GM23338 (cell line): ENCODE results near the gene PDHX. TPM values are rescaled to one million over a fixed set of nuclear protein-coding genes. Genes with fewer than 3 reads are reported as not detected.

Experiments
- ATAC-seq: fragments of 200-7000 bp; cut with Tn5 transposase; 3 replicates; pipeline ENCODE4 v1.9.1; 2020
- DNase-seq: peaks from one replicate; pipeline ENCODE4 v3.0.0-alpha.2; 2015; ENCODE audit warnings: low spot score
- H2AFZ ChIP-seq: fragments of 200-600 bp; sonication (generic); 2 replicates; pipeline ENCODE4 v1.8.0; 2016; ENCODE audit warnings: antibody characterized with exemption, mild to moderate bottlenecking, moderate library complexity
- H3F3A ChIP-seq: fragments of 200-600 bp; sonication (generic); replicated peaks from 2 replicates; pipeline ENCODE4 v1.8.0; 2017; ENCODE audit warnings: antibody characterized with exemption, mixed run types, low read depth
- H3K27ac ChIP-seq: fragments of 200-600 bp; sonication (generic); 2 replicates; pipeline ENCODE4 v1.6.1; 2016; ENCODE audit warnings: low read depth
- H3K27me3 ChIP-seq: fragments of 200-600 bp; sonication (generic); 2 replicates; pipeline ENCODE4 v1.8.0; 2016; ENCODE audit warnings: mild to moderate bottlenecking, mixed run types, moderate library complexity; ENCODE audit not compliant: insufficient read depth
- H3K36me3 ChIP-seq: fragments of 200-600 bp; sonication (generic); 2 replicates; pipeline ENCODE4 v1.8.0; 2016; ENCODE audit warnings: mild to moderate bottlenecking; ENCODE audit not compliant: insufficient read depth
- H3K4me1 ChIP-seq: fragments of 200-600 bp; sonication (generic); 2 replicates; pipeline ENCODE4 v1.8.0; 2016; ENCODE audit warnings: mild to moderate bottlenecking, moderate library complexity; ENCODE audit not compliant: insufficient read depth
- H3K4me2 ChIP-seq: fragments of 200-600 bp; sonication (generic); 2 replicates; pipeline ENCODE4 v1.7.1; 2017; ENCODE audit warnings: mixed run types
- H3K4me3 ChIP-seq: fragments of 200-600 bp; sonication (generic); 2 replicates; pipeline ENCODE4 v1.6.1; 2016; ENCODE audit warnings: mixed run types
- H3K79me2 ChIP-seq: fragments of 200-600 bp; sonication (generic); replicated peaks from 2 replicates; pipeline ENCODE4 v1.8.0; 2017; ENCODE audit warnings: mild to moderate bottlenecking; ENCODE audit not compliant: insufficient read depth
- H3K9me2 ChIP-seq: fragments of 200-600 bp; sonication (generic); 2 replicates; pipeline ENCODE4 v1.8.0; 2017; ENCODE audit not compliant: insufficient read depth
- H4K20me1 ChIP-seq: fragments of 200-600 bp; sonication (generic); replicated peaks from 2 replicates; pipeline ENCODE4 v1.8.0; 2017; ENCODE audit warnings: mild to moderate bottlenecking; ENCODE audit not compliant: insufficient read depth
- H3K27ac Mint-ChIP-seq: 2 replicates; pipeline ENCODE4 v1.8.0; 2020; ENCODE audit warnings: inconsistent platforms, mild to moderate bottlenecking, moderate library complexity, mixed read lengths
- H3K27me3 Mint-ChIP-seq: 3 replicates; pipeline ENCODE4 v1.8.0; 2022; ENCODE audit warnings: low read depth, mild to moderate bottlenecking, moderate library complexity, mixed read lengths, inconsistent platforms; ENCODE audit not compliant: insufficient read depth, poor library complexity
- H3K36me3 Mint-ChIP-seq: 3 replicates; pipeline ENCODE4 v1.8.0; 2021; ENCODE audit warnings: low read depth, mild to moderate bottlenecking, inconsistent platforms, moderate library complexity, mixed read lengths
- H3K4me1 Mint-ChIP-seq: 3 replicates; pipeline ENCODE4 v1.8.0; 2020; ENCODE audit warnings: mild to moderate bottlenecking, inconsistent platforms, mixed read lengths
- H3K4me3 Mint-ChIP-seq: 3 replicates; pipeline ENCODE4 v1.8.0; 2021; ENCODE audit warnings: moderate library complexity, mild to moderate bottlenecking, inconsistent platforms, mixed read lengths
- H3K9me3 Mint-ChIP-seq: 3 replicates; pipeline ENCODE4 v1.8.0; 2020; ENCODE audit warnings: moderate library complexity, mild to moderate bottlenecking, inconsistent platforms, mixed read lengths
- CREB1 ChIP-seq: fragments of 250-450 bp; sonication (Bioruptor Pico); IDR thresholded peaks from 2 replicates; pipeline ENCODE4 v1.5.0; 2020; ENCODE audit warnings: low read depth, mild to moderate bottlenecking, moderate library complexity
- EZH2 ChIP-seq: fragments of 200-600 bp; sonication (generic); IDR thresholded peaks from one replicate; pipeline ENCODE4 v1.8.0; 2017; ENCODE audit warnings: antibody characterized with exemption, mild to moderate bottlenecking, low read depth; ENCODE audit not compliant: unreplicated experiment
- EZH2phosphoT487 ChIP-seq: fragments of 200-600 bp; sonication (generic); IDR thresholded peaks from one replicate; pipeline ENCODE4 v1.8.1; 2018; ENCODE audit warnings: antibody characterized with exemption; ENCODE audit not compliant: unreplicated experiment
- JUNB ChIP-seq: IDR thresholded peaks from one replicate; pipeline ENCODE4 v1.6.1; 2016; ENCODE audit warnings: antibody characterized with exemption; ENCODE audit not compliant: unreplicated experiment
- NANOG ChIP-seq: IDR thresholded peaks from 2 replicates; pipeline ENCODE4 v1.6.1; 2016; ENCODE audit warnings: antibody characterized with exemption, borderline replicate concordance
- POLR2AphosphoS5 ChIP-seq: IDR thresholded peaks from 2 replicates; pipeline ENCODE4 v1.6.1; 2016; ENCODE audit warnings: antibody characterized with exemption, low read depth
- STAT1 ChIP-seq: IDR thresholded peaks from one replicate; pipeline ENCODE4 v1.6.1; 2016; ENCODE audit warnings: antibody characterized with exemption; ENCODE audit not compliant: unreplicated experiment
- ZNF114 ChIP-seq: fragments of 250-450 bp; sonication (Bioruptor Pico); IDR thresholded peaks from 2 replicates; pipeline ENCODE4 v1.5.0; 2020; ENCODE audit warnings: mild to moderate bottlenecking, moderate library complexity
- ZNF331 ChIP-seq: fragments of 250-450 bp; sonication (Bioruptor Pico); IDR thresholded peaks from 2 replicates; pipeline ENCODE4 v1.5.0; 2020; ENCODE audit warnings: low read depth, mild to moderate bottlenecking, moderate library complexity
- polyA plus RNA-seq: library from polyadenylated mRNA; unstranded; fragments of >200 nt; fragmentation: Nextera tagmentation; extraction: Ambion mirVana; gene quantifications from 2 replicates; pipeline ENCODE4 v1.2.1, GENCODE V29; 2016
- total RNA-seq: library from RNA; depleted of rRNA; stranded (reverse); fragments of >200 nt; shearing (Covaris generic); gene quantifications from 2 replicates; pipeline ENCODE4 v1.2.3, GENCODE V29; 2014
- TF ChIP-seq, protein P1 (sequence below): fragments of 250-450 bp; sonication (Bioruptor Pico); IDR thresholded peaks from 2 replicates; pipeline ENCODE4 v1.5.0; 2020; ENCODE audit warnings: mild to moderate bottlenecking, moderate library complexity
- TF ChIP-seq, protein P2 (sequence below): IDR thresholded peaks from one replicate; pipeline ENCODE4 v1.6.1; 2018; ENCODE audit warnings: antibody characterized with exemption; ENCODE audit not compliant: unreplicated experiment
- TF ChIP-seq, protein P3 (sequence below): IDR thresholded peaks from 2 replicates; pipeline ENCODE4 v1.6.1; 2016; ENCODE audit warnings: antibody characterized with exemption
- TF ChIP-seq, protein P4 (sequence below), 2 experiments: fragments of 200-600 bp in 1 of 2; sonication (generic) in 1 of 2; conservative IDR thresholded peaks; 2 replicates each; pipeline versions ENCODE4 v1.5.1 to v1.6.1; 2016 to 2017; ENCODE audit warnings: antibody characterized with exemption in 2 of 2, low read depth in 2 of 2, mild to moderate bottlenecking in 2 of 2, moderate library complexity in 1 of 2

Gene PDHX
- total and polyA plus RNA-seq, 2 experiments from 2014 or later: 36.9 to 40.2 TPM

DNA sequence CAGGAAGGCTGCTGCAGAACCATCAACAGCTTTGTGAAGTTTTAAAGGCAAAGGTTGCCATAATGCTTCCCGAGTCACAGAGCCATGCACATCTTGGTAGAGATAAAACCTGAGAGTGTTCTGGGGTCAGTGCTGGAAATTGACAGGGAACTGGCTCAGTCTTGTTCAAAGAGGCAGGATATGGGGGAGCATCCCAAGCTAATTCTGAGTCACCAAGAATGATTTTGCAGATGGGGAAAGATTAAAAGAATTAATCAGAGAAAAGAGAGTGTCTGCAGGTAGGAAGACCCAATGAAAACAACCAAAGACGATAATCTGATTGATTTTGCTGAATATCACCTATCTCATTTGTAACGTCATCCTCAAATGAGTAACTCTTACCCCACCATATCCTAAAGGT is 122.7 kb downstream of the PDHX start:
- Histone ChIP-seq H3K4me1 (no peaks in the 10 kb centered on the region), H3F3A (no peaks in the 10 kb centered on the region), H3K27me3 (no peaks in the 10 kb centered on the region), H3K27ac (no peak overlapping the region), H3K9me2 (peaks cover 22% of the 10 kb centered on the region; the same call in 1 of the 2 replicates), H3K36me3 (no peaks in the 10 kb centered on the region), H3K4me3 (no peak overlapping the region), H2AFZ (no peak overlapping the region), H4K20me1 (no peaks in the 10 kb centered on the region), H3K4me2 (no peak overlapping the region), H3K79me2 (no peaks in the 10 kb centered on the region)
- DNase-seq (no peak), ATAC-seq (no peak)
- no peaks in the 10 kb centered on the region for H3K36me3 Mint-ChIP-seq
- no peak for TF ChIP-seq STAT1
- no peak for TF ChIP-seq NANOG
- TF ChIP-seq POLR2AphosphoS5: no peak
- TF ChIP-seq CREB1: no peak
- TF ChIP-seq, protein P1, sequence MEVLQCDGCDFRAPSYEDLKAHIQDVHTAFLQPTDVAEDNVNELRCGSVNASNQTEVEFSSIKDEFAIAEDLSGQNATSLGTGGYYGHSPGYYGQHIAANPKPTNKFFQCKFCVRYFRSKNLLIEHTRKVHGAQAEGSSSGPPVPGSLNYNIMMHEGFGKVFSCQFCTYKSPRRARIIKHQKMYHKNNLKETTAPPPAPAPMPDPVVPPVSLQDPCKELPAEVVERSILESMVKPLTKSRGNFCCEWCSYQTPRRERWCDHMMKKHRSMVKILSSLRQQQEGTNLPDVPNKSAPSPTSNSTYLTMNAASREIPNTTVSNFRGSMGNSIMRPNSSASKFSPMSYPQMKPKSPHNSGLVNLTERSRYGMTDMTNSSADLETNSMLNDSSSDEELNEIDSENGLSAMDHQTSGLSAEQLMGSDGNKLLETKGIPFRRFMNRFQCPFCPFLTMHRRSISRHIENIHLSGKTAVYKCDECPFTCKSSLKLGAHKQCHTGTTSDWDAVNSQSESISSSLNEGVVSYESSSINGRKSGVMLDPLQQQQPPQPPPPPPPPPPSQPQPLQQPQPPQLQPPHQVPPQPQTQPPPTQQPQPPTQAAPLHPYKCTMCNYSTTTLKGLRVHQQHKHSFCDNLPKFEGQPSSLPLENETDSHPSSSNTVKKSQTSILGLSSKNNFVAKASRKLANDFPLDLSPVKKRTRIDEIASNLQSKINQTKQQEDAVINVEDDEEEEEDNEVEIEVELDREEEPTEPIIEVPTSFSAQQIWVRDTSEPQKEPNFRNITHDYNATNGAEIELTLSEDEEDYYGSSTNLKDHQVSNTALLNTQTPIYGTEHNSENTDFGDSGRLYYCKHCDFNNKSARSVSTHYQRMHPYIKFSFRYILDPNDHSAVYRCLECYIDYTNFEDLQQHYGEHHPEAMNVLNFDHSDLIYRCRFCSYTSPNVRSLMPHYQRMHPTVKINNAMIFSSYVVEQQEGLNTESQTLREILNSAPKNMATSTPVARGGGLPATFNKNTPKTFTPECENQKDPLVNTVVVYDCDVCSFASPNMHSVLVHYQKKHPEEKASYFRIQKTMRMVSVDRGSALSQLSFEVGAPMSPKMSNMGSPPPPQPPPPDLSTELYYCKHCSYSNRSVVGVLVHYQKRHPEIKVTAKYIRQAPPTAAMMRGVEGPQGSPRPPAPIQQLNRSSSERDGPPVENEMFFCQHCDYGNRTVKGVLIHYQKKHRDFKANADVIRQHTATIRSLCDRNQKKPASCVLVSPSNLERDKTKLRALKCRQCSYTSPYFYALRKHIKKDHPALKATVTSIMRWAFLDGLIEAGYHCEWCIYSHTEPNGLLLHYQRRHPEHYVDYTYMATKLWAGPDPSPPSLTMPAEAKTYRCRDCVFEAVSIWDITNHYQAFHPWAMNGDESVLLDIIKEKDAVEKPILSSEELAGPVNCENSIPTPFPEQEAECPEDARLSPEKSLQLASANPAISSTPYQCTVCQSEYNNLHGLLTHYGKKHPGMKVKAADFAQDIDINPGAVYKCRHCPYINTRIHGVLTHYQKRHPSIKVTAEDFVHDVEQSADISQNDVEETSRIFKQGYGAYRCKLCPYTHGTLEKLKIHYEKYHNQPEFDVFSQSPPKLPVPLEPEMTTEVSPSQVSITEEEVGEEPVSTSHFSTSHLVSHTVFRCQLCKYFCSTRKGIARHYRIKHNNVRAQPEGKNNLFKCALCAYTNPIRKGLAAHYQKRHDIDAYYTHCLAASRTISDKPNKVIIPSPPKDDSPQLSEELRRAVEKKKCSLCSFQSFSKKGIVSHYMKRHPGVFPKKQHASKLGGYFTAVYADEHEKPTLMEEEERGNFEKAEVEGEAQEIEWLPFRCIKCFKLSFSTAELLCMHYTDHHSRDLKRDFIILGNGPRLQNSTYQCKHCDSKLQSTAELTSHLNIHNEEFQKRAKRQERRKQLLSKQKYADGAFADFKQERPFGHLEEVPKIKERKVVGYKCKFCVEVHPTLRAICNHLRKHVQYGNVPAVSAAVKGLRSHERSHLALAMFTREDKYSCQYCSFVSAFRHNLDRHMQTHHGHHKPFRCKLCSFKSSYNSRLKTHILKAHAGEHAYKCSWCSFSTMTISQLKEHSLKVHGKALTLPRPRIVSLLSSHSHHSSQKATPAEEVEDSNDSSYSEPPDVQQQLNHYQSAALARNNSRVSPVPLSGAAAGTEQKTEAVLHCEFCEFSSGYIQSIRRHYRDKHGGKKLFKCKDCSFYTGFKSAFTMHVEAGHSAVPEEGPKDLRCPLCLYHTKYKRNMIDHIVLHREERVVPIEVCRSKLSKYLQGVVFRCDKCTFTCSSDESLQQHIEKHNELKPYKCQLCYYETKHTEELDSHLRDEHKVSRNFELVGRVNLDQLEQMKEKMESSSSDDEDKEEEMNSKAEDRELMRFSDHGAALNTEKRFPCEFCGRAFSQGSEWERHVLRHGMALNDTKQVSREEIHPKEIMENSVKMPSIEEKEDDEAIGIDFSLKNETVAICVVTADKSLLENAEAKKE: no peak
- TF ChIP-seq EZH2phosphoT487: no peak
- TF ChIP-seq, protein P2, sequence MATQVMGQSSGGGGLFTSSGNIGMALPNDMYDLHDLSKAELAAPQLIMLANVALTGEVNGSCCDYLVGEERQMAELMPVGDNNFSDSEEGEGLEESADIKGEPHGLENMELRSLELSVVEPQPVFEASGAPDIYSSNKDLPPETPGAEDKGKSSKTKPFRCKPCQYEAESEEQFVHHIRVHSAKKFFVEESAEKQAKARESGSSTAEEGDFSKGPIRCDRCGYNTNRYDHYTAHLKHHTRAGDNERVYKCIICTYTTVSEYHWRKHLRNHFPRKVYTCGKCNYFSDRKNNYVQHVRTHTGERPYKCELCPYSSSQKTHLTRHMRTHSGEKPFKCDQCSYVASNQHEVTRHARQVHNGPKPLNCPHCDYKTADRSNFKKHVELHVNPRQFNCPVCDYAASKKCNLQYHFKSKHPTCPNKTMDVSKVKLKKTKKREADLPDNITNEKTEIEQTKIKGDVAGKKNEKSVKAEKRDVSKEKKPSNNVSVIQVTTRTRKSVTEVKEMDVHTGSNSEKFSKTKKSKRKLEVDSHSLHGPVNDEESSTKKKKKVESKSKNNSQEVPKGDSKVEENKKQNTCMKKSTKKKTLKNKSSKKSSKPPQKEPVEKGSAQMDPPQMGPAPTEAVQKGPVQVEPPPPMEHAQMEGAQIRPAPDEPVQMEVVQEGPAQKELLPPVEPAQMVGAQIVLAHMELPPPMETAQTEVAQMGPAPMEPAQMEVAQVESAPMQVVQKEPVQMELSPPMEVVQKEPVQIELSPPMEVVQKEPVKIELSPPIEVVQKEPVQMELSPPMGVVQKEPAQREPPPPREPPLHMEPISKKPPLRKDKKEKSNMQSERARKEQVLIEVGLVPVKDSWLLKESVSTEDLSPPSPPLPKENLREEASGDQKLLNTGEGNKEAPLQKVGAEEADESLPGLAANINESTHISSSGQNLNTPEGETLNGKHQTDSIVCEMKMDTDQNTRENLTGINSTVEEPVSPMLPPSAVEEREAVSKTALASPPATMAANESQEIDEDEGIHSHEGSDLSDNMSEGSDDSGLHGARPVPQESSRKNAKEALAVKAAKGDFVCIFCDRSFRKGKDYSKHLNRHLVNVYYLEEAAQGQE: no peak
- TF ChIP-seq, protein P3, sequence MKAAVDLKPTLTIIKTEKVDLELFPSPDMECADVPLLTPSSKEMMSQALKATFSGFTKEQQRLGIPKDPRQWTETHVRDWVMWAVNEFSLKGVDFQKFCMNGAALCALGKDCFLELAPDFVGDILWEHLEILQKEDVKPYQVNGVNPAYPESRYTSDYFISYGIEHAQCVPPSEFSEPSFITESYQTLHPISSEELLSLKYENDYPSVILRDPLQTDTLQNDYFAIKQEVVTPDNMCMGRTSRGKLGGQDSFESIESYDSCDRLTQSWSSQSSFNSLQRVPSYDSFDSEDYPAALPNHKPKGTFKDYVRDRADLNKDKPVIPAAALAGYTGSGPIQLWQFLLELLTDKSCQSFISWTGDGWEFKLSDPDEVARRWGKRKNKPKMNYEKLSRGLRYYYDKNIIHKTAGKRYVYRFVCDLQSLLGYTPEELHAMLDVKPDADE: no peak
- TF ChIP-seq ZNF114 (CRISPR knock-in tag): no peak
- TF ChIP-seq, protein P4, sequence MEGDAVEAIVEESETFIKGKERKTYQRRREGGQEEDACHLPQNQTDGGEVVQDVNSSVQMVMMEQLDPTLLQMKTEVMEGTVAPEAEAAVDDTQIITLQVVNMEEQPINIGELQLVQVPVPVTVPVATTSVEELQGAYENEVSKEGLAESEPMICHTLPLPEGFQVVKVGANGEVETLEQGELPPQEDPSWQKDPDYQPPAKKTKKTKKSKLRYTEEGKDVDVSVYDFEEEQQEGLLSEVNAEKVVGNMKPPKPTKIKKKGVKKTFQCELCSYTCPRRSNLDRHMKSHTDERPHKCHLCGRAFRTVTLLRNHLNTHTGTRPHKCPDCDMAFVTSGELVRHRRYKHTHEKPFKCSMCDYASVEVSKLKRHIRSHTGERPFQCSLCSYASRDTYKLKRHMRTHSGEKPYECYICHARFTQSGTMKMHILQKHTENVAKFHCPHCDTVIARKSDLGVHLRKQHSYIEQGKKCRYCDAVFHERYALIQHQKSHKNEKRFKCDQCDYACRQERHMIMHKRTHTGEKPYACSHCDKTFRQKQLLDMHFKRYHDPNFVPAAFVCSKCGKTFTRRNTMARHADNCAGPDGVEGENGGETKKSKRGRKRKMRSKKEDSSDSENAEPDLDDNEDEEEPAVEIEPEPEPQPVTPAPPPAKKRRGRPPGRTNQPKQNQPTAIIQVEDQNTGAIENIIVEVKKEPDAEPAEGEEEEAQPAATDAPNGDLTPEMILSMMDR (conservative IDR thresholded peaks at IDR 0.05; ENCODE audit: low read depth in 2 of 2): no peak
- TF ChIP-seq JUNB: no peak
- TF ChIP-seq ZNF331: no peak
- TF ChIP-seq EZH2: no peak
- H3K27ac Mint-ChIP-seq: no peak overlapping the region
- H3K9me3 Mint-ChIP-seq: no peaks in the 10 kb centered on the region
- H3K4me1 Mint-ChIP-seq: no peaks in the 10 kb centered on the region
- no peaks in the 10 kb centered on the region for H3K27me3 Mint-ChIP-seq
- H3K4me3 Mint-ChIP-seq: no peak overlapping the region
